SHP77 (cell line): Measurements from ENCODE around the gene DNAH7.

Source experiments
- DNase-seq, 2 experiments: peaks; one replicate each; lab custom pipeline; 2025; lab: John Stamatoyannopoulos, UW

The DNAH7 gene

GRCh38 chr2:195808189-195808588 is 260.4 kb downstream of the DNAH7 start:
- no peak for DNase-seq

GRCh38 chr2:195805283-195805976 is 263.2 kb downstream of the DNAH7 start:
- no peak for DNase-seq

GRCh38 chr2:195795879-195796278 is 272.8 kb downstream of the DNAH7 start:
- DNase-seq = no peak

- no peak for DNase-seq
These were observed 274.8 kb downstream of the DNAH7 start for GRCh38 chr2:195793881-195794280.

GRCh38 chr2:195782156-195782555 is 286.5 kb downstream of the DNAH7 start:
- no peak for DNase-seq

- DNase-seq = no peak
These were observed 289.1 kb downstream of the DNAH7 start for GRCh38 chr2:195779491-195779890.

GRCh38 chr2:195769975-195770374 is 298.7 kb downstream of the DNAH7 start:
- no peak for DNase-seq

- DNase-seq = no peak
These were observed 300.2 kb downstream of the DNAH7 start for GRCh38 chr2:195768431-195768830.

- DNase-seq = no peak
These were observed 301.9 kb downstream of the DNAH7 start for GRCh38 chr2:195766691-195767090.

GRCh38 chr2:195763866-195764265 is 304.8 kb downstream of the DNAH7 start:
- no peak for DNase-seq

GRCh38 chr2:195759877-195760276 is 308.8 kb downstream of the DNAH7 start:
- no peak for DNase-seq

GRCh38 chr2:195758846-195759245 is 309.8 kb downstream of the DNAH7 start:
- no peak for DNase-seq

- no peak for DNase-seq
These were observed 312.3 kb downstream of the DNAH7 start for GRCh38 chr2:195756218-195756942.

GRCh38 chr2:195741191-195741590 is 327.4 kb downstream of the DNAH7 start:
- DNase-seq = no peak

GRCh38 chr2:195737511-195738325 is 330.9 kb downstream of the DNAH7 start:
- no peak for DNase-seq

GRCh38 chr2:195735347-195735746 is 333.3 kb downstream of the DNAH7 start:
- no peak for DNase-seq

GRCh38 chr2:195734931-195735330 is 333.7 kb downstream of the DNAH7 start:
- no peak for DNase-seq

GRCh38 chr2:195734395-195734794 is 334.2 kb downstream of the DNAH7 start:
- DNase-seq = no peak

- DNase-seq = no peak
These were observed 334.8 kb downstream of the DNAH7 start for GRCh38 chr2:195733831-195734230.

- no peak for DNase-seq
These were observed 336.1 kb downstream of the DNAH7 start for GRCh38 chr2:195732574-195732973.

GRCh38 chr2:195730912-195731311 is 337.7 kb downstream of the DNAH7 start:
- DNase-seq = no peak

GRCh38 chr2:195727106-195727505 is 341.5 kb downstream of the DNAH7 start:
- DNase-seq = no peak

GRCh38 chr2:195722075-195722474 is 346.6 kb downstream of the DNAH7 start:
- no peak for DNase-seq
